ENCODE data around the gene SPEN. TPM values are rescaled to one million over a fixed set of nuclear protein-coding genes. Genes with fewer than 3 reads are reported as not detected.

Gene SPEN
- total RNA-seq, 1 experiment from 2014 or later, result 58.3 TPM

GRCh38 chr1:15885269-15885668 lies 37.8 kb downstream of the SPEN start:
- in situ Hi-C loops (cut with HindIII; ENCODE audit: low pct_unique_long_range_greater_than_20kb, low sequenced_read_pairs) (no loop called here), intact Hi-C loops (cut with micrococcal nuclease; ENCODE audit: unreplicated experiment) (no loop called here)
- no peaks in the 10 kb centered on the region for H3K27me3 ChIP-seq (ENCODE audit: control insufficient read depth, insufficient read depth, low read length)
- H3K27ac ChIP-seq (ENCODE audit: low read length), result no peak overlapping the region; the same call in 1 of the 2 replicates
- CTCF ChIA-PET, result no interaction called here
- no peak for DNase-seq (ENCODE audit: low read depth, low spot score)
- no peaks in the 10 kb centered on the region for H3K9me3 ChIP-seq (ENCODE audit: control insufficient read depth, insufficient read depth, low read depth, low read length)
- no peak for ATAC-seq
- peaks cover 32% of the 10 kb centered on the region for H3K4me1 ChIP-seq (ENCODE audit: control insufficient read depth, insufficient read depth, low read length)
- POLR2A ChIA-PET, result interaction anchor here (0.7 kb wide), 1 partner anchor 67 kb away, joined by 6 read pairs; no protein-coding TSS in a partner anchor
- H3K4me3 ChIP-seq (ENCODE audit: low read depth in 2 of 2, low read length in 2 of 2), result no peak overlapping the region
- TF ChIP-seq CTCF (IDR thresholded peaks at IDR 0.05) (no peak), POLR2AphosphoS5 (IDR thresholded peaks at IDR 0.05; ENCODE audit: low read depth, low read length) (no peak), TCF7L2 (IDR thresholded peaks at IDR 0.05; ENCODE audit: low read depth, low read length) (no peak), REST (IDR thresholded peaks at IDR 0.05; ENCODE audit: insufficient read depth in 1 of 2, low read depth in 2 of 2, low read length in 1 of 2) (no peak), SIN3A (IDR thresholded peaks at IDR 0.05; ENCODE audit: borderline replicate concordance, insufficient read depth, low read depth, low read length) (no peak)
- BruUV-seq (replicated peaks), result no TSS peak
- no peaks in the 10 kb centered on the region for H3K36me3 ChIP-seq (ENCODE audit: control insufficient read depth, insufficient read depth, low read length)

- peaks cover 32% of the 10 kb centered on the region for H3K4me1 ChIP-seq (ENCODE audit: control insufficient read depth, insufficient read depth, low read length)
- no peaks in the 10 kb centered on the region for H3K9me3 ChIP-seq (ENCODE audit: control insufficient read depth, insufficient read depth, low read depth, low read length)
- H3K27me3 ChIP-seq (ENCODE audit: control insufficient read depth, insufficient read depth, low read length), result no peaks in the 10 kb centered on the region
- ATAC-seq, result peak; percentile 96
- peak overlapping the region; percentile 21 to 57 for H3K4me3 ChIP-seq (ENCODE audit: low read depth in 2 of 2, low read length in 2 of 2)
- H3K36me3 ChIP-seq (ENCODE audit: control insufficient read depth, insufficient read depth, low read length), result no peaks in the 10 kb centered on the region
- DNase-seq (ENCODE audit: low read depth, low spot score), result peak; percentile 55
- in situ Hi-C loops (cut with HindIII; ENCODE audit: low pct_unique_long_range_greater_than_20kb, low sequenced_read_pairs) (no loop called here), intact Hi-C loops (cut with micrococcal nuclease; ENCODE audit: unreplicated experiment) (no loop called here)
- TSS peak; percentile 23 for BruUV-seq (replicated peaks)
- H3K27ac ChIP-seq (ENCODE audit: low read length), result peak overlapping the region; percentile 64
- ChIA-PET CTCF (interaction anchor here (0.6 kb wide), 1 partner anchor 10 kb away, joined by 8 read pairs; no protein-coding TSS in a partner anchor), POLR2A (interaction anchor here (0.5 to 0.6 kb wide), 2 partner anchors 51 to 53 kb away, joined by 3 to 13 read pairs; no protein-coding TSS in a partner anchor)
- no peak for TF ChIP-seq TCF7L2 (IDR thresholded peaks at IDR 0.05; ENCODE audit: low read depth, low read length)
- no peak for TF ChIP-seq REST (IDR thresholded peaks at IDR 0.05; ENCODE audit: insufficient read depth in 1 of 2, low read depth in 2 of 2, low read length in 1 of 2)
- TF ChIP-seq CTCF (IDR thresholded peaks at IDR 0.05), result no peak
- TF ChIP-seq POLR2AphosphoS5 (IDR thresholded peaks at IDR 0.05; ENCODE audit: low read depth, low read length), result no peak
- no peak for TF ChIP-seq SIN3A (IDR thresholded peaks at IDR 0.05; ENCODE audit: borderline replicate concordance, insufficient read depth, low read depth, low read length)
Observed at GRCh38 chr1:15885701-15886610, 38.4 kb downstream of the SPEN start.

Data from Panc1 (cell line).